Body of pancreas (tissue), 4 donors: ENCODE results near the gene CAPN15. TPM values are rescaled to one million over a fixed set of nuclear protein-coding genes. Genes with fewer than 3 reads are reported as not detected.
A peak's percentile ranks its signal among the peaks of the same experiment; 100 is the strongest.
"Not testable (repeated sequence)": the region's sequence is repeated elsewhere in the genome, so short reads cannot be mapped to it uniquely, and the experiment has no call there.

ENCODE experiments used
- ATAC-seq: fragments of 150-250 bp; one replicate; pipeline ENCODE4 v1.9.1; 2016
- DNase-seq, 4 donors: peaks; one replicate each; pipeline ENCODE4 v3.0.0-alpha.2; 2019
- H3K27ac ChIP-seq, 4 donors: fragments of 200-600 bp; sonication (generic); 1 replicate in 3 of 4; 2 replicates in 1 of 4; pipeline versions ENCODE4 v1.5.1 to v1.6.1; 2016 to 2019; ENCODE audit warnings: mild to moderate bottlenecking in 1 of 4, mixed read lengths in 1 of 4, moderate library complexity in 1 of 4
- H3K27me3 ChIP-seq, 2 donors: fragments of 200-600 bp; sonication (generic); one replicate each; pipeline ENCODE4 v1.6.0; 2016; ENCODE audit warnings: mild to moderate bottlenecking in 1 of 2
- H3K36me3 ChIP-seq, 2 donors: fragments of 200-600 bp; sonication (generic); replicated peaks in 1 of 2; 2 replicates each; pipeline ENCODE4 v1.5.1; 2016; ENCODE audit warnings: low read depth in 2 of 2; ENCODE audit not compliant: insufficient read depth in 1 of 2
- H3K4me1 ChIP-seq: fragments of 200-600 bp; sonication (generic); one replicate; pipeline ENCODE4 v1.6.0; 2016
- H3K4me3 ChIP-seq, 2 donors: fragments of 200-600 bp; sonication (generic); 1 replicate in 1 of 2; 2 replicates in 1 of 2; pipeline ENCODE4 v1.5.1; 2016 to 2019
- H3K9me3 ChIP-seq, 3 donors: fragments of 200-600 bp; sonication (generic); 1 replicate in 2 of 3; 2 replicates in 1 of 3; pipeline ENCODE4 v1.5.1; 2016
- POLR2A ChIP-seq, 3 donors: fragments of 450-650 bp; IDR thresholded peaks; one replicate each; pipeline ENCODE4 v1.6.1; 2016; ENCODE audit warnings: antibody characterized with exemption in 3 of 3, mild to moderate bottlenecking in 2 of 3
- WGBS, 2 donors: methylation state at CpG; one replicate each; pipeline ENCODE4 v1.1.5; 2017; 5-methylcytosine and 5-hydroxymethylcytosine counted together
- intact Hi-C: fragments of 100-400 bp; cut with DNase I; formaldehyde crosslinking; loops from one replicate; pipeline ENCODE4 v1.15.1; 2023
- total RNA-seq, 2 donors: library from RNA; depleted of rRNA; stranded (reverse); fragments of >200 nt; gene quantifications; one replicate each; pipeline ENCODE4 v1.1.0, GENCODE V29; 2016
- TF ChIP-seq, protein P1 (sequence below), 7 experiments: fragments of 450-650 bp in 4 of 7; fragments of 200-600 bp in 3 of 7; sonication (generic) in 3 of 7; IDR thresholded peaks; one replicate each; pipeline ENCODE4 v1.5.1; 2016 to 2019; ENCODE audit warnings: antibody characterized with exemption in 7 of 7

Gene CAPN15
- total RNA-seq, result 100 to 1,000 TPM in 1 of 2 donors, 10 to 100 TPM in 1; 48.0 to 104 TPM

DNA sequence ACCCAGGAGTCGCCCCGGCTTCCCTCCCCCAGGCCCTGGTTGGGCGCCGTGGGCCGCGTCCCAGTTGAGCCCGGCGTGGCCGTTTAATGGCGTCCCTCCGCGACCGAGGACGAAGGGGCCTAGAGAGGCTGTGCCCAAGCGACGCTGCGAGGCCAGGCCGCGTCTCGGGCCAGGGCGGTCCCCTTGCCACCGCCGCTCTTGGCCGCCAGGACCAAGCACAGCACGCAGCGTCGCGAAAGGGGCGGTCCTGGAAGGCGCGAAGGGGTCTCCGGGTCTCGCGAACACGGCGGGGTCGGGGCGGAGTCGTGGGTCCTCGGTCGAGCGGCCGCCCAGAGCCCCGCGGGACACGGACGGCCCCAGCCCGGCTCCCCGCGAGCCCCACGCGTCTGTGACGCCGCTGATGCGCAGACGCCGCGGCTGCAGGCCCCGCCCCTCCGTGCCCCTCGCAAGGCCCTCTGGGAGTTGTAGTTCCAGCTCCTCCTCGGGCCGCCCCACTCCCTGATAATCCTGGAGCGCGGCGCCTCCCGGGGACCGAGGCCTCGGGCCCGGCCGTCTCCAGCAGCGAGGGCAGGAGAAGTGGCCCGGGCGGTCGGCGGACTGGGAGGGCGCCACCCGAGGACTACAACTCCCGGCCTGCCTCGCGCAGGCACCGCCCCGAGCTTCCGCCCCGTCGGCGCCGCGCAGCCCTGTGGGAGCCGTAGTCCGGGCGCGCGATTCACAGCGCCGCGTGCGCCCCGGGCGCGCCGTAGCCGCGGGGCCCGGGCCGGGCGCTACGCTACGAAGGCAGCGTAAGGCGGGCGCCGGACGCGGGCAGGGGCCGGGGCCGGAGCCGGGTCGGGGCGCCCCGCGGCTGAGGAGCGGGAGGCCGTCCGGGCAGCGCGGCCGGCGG lies at the start of gene CAPN15:
Gene CAPN15 (plus strand): TSS at position 698 of the 889 bp plus-strand sequence. CDS start 19,127 bp downstream, outside the sequence.
- intact Hi-C loops, result no loop called here
- TF ChIP-seq, protein P1, sequence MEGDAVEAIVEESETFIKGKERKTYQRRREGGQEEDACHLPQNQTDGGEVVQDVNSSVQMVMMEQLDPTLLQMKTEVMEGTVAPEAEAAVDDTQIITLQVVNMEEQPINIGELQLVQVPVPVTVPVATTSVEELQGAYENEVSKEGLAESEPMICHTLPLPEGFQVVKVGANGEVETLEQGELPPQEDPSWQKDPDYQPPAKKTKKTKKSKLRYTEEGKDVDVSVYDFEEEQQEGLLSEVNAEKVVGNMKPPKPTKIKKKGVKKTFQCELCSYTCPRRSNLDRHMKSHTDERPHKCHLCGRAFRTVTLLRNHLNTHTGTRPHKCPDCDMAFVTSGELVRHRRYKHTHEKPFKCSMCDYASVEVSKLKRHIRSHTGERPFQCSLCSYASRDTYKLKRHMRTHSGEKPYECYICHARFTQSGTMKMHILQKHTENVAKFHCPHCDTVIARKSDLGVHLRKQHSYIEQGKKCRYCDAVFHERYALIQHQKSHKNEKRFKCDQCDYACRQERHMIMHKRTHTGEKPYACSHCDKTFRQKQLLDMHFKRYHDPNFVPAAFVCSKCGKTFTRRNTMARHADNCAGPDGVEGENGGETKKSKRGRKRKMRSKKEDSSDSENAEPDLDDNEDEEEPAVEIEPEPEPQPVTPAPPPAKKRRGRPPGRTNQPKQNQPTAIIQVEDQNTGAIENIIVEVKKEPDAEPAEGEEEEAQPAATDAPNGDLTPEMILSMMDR (IDR thresholded peaks at IDR 0.05), result peak in 6 of 7 experiments; percentile 11 to 59 (median 55)
- TF ChIP-seq POLR2A (IDR thresholded peaks at IDR 0.05), result peak; percentile 77 to 85 (median 78)
- DNase-seq, result peak; percentile 89 to 92 (median 89)
- peak; percentile 85 for ATAC-seq
- Histone ChIP-seq H3K27me3 (no peaks in the 10 kb centered on the region), H3K4me1 (peaks cover 68% of the 10 kb centered on the region), H3K27ac (peak within 1 kb of the TSS; percentile 86 to 97 (median 94)), H3K4me3 (peak within 1 kb of the TSS; percentile 48 to 77), H3K9me3 (no peaks in the 10 kb centered on the region), H3K36me3 (no peaks in the 10 kb centered on the region)
- 1% methylated on average over 95 of the region's 129 CpGs; no CpG with 5 or more reads in 1 of the 2 donors for WGBS, 2 donors

DNA sequence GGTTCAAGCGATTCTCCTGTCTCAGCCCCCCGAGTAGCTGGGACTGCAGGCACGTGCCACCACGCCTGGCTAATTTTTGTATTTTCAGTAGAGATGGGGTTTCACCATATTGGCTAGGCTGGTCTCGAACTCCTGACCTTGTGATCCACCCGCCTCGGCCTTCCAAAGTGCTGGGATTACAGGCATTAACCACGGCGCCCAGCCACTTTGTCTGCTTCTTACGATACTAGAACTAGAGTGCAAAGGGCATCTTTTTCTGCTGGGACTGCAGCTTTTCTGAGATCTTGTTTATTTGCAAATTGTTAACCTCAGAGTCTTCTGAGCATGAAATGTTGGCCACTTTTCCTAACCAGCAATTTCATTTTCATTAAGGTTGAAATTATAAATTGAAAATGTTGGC lies 49.2 kb upstream of the CAPN15 start:
- DNase-seq, H3K9me3 ChIP-seq, H3K36me3 ChIP-seq, H3K27ac ChIP-seq, ATAC-seq, H3K4me3 ChIP-seq, intact Hi-C loops, H3K27me3 ChIP-seq: not testable (repeated sequence)
- H3K4me1 ChIP-seq, result peaks cover 15% of the 10 kb centered on the region
- 87 to 91% methylated on average over 10 of the region's 10 CpGs for WGBS, 2 donors

DNA sequence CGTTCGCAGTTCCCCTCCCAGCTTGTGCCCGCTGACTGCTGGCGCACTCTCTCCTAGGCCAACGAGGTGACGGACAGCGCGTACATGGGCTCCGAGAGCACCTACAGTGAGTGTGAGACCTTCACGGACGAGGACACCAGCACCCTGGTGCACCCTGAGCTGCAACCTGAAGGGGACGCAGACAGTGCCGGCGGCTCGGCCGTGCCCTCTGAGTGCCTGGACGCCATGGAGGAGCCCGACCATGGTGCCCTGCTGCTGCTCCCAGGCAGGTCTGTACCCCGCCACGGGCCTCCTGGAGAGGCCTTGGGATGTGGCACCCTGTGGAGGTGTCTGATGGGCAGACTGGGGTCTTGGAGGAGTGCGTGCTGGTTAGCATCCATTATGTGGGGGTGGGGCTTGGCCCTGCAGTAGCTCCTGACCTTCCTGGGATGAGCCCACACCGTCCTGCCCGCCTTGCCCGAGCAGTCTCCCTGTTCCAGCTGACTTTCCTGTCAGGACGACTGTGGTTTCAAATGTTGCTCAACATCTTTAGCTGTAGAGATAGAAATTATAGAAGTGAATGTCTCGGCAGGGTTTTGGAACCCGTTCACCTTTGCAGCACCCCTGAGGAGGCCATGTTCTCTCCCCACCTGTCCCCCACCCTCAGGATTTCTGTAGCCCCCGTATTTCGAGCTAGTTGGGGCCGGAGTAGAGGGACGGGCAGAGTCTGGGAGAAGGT lies 44.9 kb upstream of the CAPN15 start:
- H3K27me3 ChIP-seq, result no peaks in the 10 kb centered on the region
- no peak for TF ChIP-seq POLR2A (IDR thresholded peaks at IDR 0.05)
- TF ChIP-seq, protein P1 (IDR thresholded peaks at IDR 0.05), result no peak
- DNase-seq (no peak), ATAC-seq (no peak)
- no peak overlapping the region for H3K4me3 ChIP-seq
- WGBS, 2 donors, result 91% methylated on average over 7 to 31 of the region's 31 CpGs
- no peaks in the 10 kb centered on the region for H3K9me3 ChIP-seq
- intact Hi-C loops, result loop anchor here (5.0 kb wide), 1 partner anchor 85 kb away; the partner anchor contains the start of gene NME4
- no peak overlapping the region for H3K27ac ChIP-seq
- H3K36me3 ChIP-seq, result no peaks in the 10 kb centered on the region
- H3K4me1 ChIP-seq, result no peaks in the 10 kb centered on the region

DNA sequence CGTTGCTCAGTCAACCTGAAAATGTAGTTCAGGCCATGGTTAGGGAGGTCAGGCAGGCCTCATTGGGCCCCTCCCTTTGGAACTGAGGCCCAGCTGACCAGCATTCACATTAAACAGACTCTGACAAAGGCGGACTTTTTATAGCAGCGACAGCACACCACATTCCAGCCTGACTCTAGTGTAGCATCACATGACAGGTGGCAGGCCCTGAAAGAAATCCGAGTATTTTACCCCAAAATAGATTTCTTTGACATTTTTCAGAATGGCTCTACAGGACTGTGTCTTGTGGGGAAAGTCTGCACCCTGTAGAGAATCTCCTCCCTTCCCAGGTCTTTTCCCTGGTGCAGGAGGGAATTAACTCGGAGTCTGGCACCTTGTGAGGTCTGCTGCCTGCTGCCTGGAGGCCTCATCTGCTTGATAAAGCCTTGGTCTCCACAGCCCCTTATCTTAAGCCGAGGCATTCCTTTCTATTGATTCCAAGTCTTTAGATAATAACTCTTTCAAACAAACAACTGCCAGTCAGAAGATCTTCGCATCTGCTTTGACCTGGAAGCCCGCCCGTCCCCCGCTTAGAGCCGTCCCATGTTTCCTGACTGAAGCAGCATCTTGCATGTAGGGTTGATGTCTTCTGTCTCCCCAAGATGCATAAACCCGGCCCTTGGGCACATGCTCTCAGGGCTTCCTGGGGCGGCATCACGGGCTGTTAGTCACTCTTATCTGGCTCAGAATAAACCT lies 44.0 kb upstream of the CAPN15 start:
- Histone ChIP-seq H3K9me3 (no peaks in the 10 kb centered on the region), H3K4me1 (no peaks in the 10 kb centered on the region), H3K4me3 (no peak overlapping the region), H3K36me3 (no peaks in the 10 kb centered on the region), H3K27me3 (no peaks in the 10 kb centered on the region), H3K27ac (no peak overlapping the region)
- DNase-seq (no peak), ATAC-seq (no peak)
- TF ChIP-seq, protein P1 (IDR thresholded peaks at IDR 0.05), result no peak
- TF ChIP-seq POLR2A (IDR thresholded peaks at IDR 0.05), result no peak
- intact Hi-C loops, result loop anchor here (5.0 kb wide), 1 partner anchor 86 kb away; the partner anchor contains the start of gene NME4
- WGBS, 2 donors, result 72 to 76% methylated on average over 12 to 14 of the region's 14 CpGs
